GM18505 (cell line): Measurements from ENCODE around the gene SLC9C1.

Experiments used
- ATAC-seq: cut with Tn5 transposase; IDR thresholded peaks from one replicate; pipeline ENCODE4 v1.9.1; 2021; ENCODE audit not compliant: unreplicated experiment
- POLR2A ChIP-seq: IDR thresholded peaks from 4 replicates; pipeline ENCODE4 v1.6.1; 2011; ENCODE audit warnings: borderline replicate concordance; ENCODE audit not compliant: insufficient read depth, insufficient read length; ENCODE audit errors: extremely low read depth

Gene SLC9C1

GRCh38 chr3:112138219-112138969 lies 155.6 kb downstream of the SLC9C1 start:
- TF ChIP-seq POLR2A = no peak
- ATAC-seq = no peak

- no peak for ATAC-seq
- no peak for TF ChIP-seq POLR2A
Observed at GRCh38 chr3:112137781-112138180, 156.2 kb downstream of the SLC9C1 start.

GRCh38 chr3:112136959-112137693 lies 156.9 kb downstream of the SLC9C1 start:
- TF ChIP-seq POLR2A = no peak
- ATAC-seq = no peak

- TF ChIP-seq POLR2A = no peak
- ATAC-seq = no peak
Observed at GRCh38 chr3:112136046-112136445, 158.0 kb downstream of the SLC9C1 start.

- ATAC-seq = no peak
Observed at GRCh38 chr3:112134335-112135124, 159.5 kb downstream of the SLC9C1 start.

GRCh38 chr3:112133626-112134334 lies 160.2 kb downstream of the SLC9C1 start:
- no peak for TF ChIP-seq POLR2A
- no peak for ATAC-seq

More at GRCh38 chr3:112134335-112135124, 159.5 kb downstream of the SLC9C1 start:
- TF ChIP-seq POLR2A = no peak

GRCh38 chr3:112132975-112133448 lies 161.0 kb downstream of the SLC9C1 start, which contains the start of gene GCSAM:
TSS of gene GCSAM (minus strand) at chr3:112133248. CDS start at chr3:112133120, 128 bp downstream.
- TF ChIP-seq POLR2A = peak; percentile 86
- ATAC-seq = peak; percentile 69

GRCh38 chr3:112132554-112132953 lies 161.5 kb downstream of the SLC9C1 start:
- ATAC-seq = no peak
- no peak for TF ChIP-seq POLR2A

GRCh38 chr3:112132088-112132487 lies 161.9 kb downstream of the SLC9C1 start:
- TF ChIP-seq POLR2A = peak; percentile 31

GRCh38 chr3:112131111-112131510 lies 162.9 kb downstream of the SLC9C1 start:
- peak; percentile 23 for TF ChIP-seq POLR2A
- ATAC-seq = no peak

More at GRCh38 chr3:112132088-112132487, 161.9 kb downstream of the SLC9C1 start:
- ATAC-seq = no peak

GRCh38 chr3:112130638-112130993 lies 163.4 kb downstream of the SLC9C1 start:
- peak; percentile 16 for TF ChIP-seq POLR2A
- no peak for ATAC-seq

GRCh38 chr3:112129925-112130637 lies 163.9 kb downstream of the SLC9C1 start:
- no peak for TF ChIP-seq POLR2A
- no peak for ATAC-seq

- ATAC-seq = peak; percentile 55
- no peak for TF ChIP-seq POLR2A
Observed at GRCh38 chr3:112128843-112129727, 164.9 kb downstream of the SLC9C1 start.
